Endothelial cell of hepatic sinusoid (primary cell): ENCODE data around the gene LOXL3.

ENCODE experiments used
- in situ Hi-C: cut with HindIII; loops from 2 replicates; pipeline ENCODE4 v1.10.0; 2017; ENCODE audit warnings: low sequenced_read_pairs

LOXL3 gene

DNA sequence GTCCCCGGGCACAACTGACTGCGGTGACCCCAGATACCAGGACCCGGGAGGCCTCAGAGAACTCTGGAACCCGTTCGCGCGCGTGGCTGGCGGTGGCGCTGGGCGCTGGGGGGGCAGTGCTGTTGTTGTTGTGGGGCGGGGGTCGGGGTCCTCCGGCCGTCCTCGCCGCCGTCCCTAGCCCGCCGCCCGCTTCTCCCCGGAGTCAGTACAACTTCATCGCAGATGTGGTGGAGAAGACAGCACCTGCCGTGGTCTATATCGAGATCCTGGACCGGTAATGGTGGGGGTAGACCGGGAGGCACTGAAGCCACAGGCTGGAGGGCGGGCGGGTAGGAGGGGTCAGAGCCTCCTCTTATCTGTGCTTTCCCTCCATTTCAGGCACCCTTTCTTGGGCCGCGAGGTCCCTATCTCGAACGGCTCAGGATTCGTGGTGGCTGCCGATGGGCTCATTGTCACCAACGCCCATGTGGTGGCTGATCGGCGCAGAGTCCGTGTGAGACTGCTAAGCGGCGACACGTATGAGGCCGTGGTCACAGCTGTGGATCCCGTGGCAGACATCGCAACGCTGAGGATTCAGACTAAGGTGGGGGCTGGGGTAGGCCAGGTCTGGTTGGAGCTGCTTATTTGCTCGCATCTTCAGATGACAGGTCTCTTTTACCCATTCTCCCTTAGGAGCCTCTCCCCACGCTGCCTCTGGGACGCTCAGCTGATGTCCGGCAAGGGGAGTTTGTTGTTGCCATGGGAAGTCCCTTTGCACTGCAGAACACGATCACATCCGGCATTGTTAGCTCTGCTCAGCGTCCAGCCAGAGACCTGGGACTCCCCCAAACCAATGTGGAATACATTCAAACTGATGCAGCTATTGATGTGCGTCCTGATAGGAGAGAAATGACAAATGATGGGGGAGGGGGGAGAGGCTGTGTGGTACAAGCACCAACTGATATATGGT, 23.2 kb downstream of the LOXL3 start:
- in situ Hi-C loops, result no loop called here

DNA sequence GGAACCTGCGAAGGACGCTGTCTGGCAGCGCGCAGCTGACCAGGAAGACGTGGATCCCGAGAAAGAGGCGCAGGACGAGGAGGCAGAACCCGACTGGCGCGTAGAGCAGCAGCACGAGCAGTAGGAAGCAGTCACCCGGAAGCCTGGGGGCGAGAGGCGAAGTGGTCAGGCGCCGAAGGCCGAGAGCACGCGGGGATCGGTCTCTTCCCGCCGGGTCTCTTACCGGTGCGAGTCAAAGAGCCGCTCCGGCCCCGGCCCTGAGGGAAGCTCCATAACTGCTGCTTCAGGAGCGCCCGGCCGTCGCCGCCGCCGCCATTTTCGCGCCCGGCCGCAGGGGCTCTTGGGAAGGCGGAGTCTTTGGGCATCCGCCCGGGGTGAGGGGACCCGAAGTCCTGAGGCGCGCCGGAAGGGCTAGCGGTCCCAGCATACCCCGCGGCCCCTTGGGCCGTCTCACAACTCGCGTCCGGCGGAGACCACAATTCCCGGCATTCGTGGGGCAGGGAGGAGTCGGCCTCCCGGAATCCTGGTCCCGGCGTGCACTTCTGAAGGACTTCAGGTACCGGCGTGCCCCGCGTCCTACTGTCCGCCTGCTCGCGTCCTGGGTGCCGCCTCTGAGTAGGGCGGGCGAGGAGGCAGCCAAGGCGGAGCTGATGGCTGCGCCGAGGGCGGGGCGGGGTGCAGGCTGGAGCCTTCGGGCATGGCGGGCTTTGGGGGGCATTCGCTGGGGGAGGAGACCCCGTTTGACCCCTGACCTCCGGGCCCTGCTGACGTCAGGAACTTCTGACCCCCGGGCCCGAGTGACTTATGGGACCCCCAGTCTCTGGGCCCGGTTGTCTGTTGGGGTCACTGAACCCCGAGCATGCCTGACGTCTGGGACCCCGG, 24.1 kb downstream of the LOXL3 start, which contains the start of the genes AUP1 and HTRA2:
AUP1 (minus strand) TSS at position 350 of the 882 bp plus-strand sequence; CDS start at position 273, 77 bp downstream.
HTRA2 (plus strand) TSS at position 577 of the 882 bp plus-strand sequence; CDS start at position 651, 74 bp downstream.
- in situ Hi-C loops, result no loop called here

DNA sequence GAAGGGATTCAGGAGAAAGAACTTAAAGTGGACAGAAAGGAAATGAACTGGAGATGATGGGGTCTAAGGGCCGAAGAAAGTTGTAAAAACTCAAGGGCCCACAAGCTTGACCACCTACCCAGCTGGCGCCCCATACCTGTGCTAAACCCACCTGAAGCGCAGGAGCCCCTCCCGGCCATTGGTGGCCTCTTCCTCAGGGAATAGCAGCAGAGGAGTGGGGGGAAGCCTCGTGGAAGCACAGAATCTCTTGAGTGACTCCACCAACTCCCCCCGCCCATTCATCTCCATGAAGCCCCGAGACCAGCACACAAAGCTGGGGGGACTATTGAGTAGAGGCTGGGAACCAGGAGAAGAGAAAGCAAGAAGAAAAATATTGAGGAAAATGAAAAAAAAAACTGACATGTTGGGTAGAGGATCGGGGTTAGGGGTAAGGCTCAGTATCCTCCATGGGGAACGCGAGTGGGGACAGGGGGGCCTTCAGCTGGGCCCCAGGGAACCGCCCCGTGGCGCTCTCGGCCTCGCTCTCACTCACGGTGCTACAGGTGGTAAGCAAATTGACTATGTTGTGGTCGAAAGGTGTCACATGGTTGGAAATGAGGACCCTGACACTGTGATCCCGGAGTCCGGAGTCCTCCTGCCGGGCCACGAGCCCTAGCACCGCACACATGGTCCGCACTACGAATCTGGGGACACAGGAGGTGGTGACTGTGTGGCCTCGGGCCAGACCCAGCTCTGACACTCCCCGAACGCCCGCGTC, 25.0 kb downstream of the LOXL3 start:
- in situ Hi-C loops, result no loop called here

DNA sequence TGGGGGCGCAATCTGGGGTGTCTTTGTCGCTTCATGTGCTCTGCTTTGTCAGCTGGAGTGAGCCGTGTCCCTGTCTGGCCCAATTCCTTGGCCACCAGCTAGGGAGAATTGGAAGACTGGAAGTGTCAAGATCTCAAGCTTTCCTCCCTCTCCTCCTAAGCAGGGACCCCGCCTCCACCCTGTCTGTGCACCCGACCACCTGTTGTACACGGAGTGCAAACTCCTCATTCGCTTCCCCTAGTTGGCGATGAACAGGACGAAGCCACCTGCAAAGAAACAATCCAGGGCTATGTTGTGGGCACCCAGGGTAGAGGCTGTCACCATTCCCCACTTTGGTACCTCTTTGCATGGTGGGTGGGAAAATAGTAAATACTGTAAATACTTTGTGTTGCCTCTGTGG, 26.0 kb downstream of the LOXL3 start:
- in situ Hi-C loops, result no loop called here

DNA sequence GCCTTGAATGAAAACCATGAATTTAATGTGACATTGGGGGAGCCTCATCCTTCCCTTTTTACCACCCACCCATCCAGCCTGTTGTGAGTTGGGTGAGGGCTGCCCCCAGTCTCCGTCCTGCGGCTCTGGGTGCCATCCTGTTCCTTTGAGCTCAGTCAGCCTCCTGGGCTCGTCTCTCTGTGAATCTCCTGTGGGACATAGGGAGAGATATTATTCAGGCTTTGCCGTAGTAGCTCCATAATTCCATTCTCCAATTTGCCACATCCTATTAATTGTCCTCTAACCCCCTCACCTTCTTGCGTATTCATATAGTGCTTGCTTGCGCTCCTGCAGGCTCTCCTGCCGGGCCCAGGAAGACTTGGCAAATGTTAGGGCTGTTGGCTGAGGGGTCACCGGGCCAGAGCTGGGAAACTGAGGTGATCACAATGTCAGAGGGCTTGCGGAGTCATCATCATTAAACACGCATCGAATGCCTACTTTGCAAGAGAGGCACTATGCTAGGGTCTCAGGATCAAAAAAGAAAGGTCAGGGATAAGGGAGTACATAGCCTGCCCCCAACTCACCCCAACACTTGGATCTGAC, 27.0 kb downstream of the LOXL3 start:
- in situ Hi-C loops, result no loop called here

DNA sequence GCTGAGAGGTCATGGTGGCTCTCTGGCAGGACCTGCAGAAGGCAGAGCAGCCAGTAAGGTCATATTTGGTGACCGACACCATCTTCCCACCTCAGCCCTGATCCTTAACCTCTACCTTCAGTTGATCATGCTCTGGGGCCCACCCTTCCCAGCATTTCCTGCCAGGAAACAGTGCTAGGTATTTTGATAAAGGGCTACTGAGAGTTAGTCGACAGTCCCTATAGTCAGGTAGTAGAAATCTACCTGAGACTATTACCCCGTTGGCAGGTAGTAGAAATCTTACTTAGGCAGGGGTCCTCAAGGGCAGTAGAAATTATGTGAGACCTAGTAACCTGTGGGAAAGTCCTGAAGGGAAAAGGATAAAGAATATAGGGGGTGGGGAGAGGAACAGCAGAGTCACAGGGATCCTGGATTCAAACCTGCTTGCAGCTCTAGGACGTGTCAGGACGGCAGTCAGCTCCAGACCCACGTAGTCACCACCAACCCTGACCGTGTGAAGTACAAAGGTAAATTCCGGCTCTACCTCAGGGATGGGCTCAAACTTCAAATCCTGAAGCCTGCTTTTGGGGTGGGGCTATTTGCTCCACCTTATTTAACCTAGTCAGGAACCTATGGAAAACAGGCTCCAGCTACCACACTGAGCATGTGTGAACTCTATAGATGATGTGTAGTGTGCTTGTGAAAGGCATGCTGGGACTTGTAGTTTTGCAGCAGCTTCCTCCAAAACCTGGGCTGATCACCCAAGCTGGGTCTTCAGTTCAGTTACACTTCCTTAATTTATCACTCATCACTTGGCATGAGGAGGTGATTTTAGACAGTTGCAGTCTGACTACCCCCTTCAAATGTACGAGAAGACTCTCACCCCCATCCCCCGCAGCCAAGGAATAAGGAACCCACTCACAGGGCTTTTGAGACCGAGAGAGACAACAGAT, 27.8 kb downstream of the LOXL3 start, which contains the start of gene DQX1:
DQX1 (minus strand) TSS at position 515 of the 932 bp plus-strand sequence; CDS start at position 13, 502 bp downstream.
- in situ Hi-C loops, result no loop called here

DNA sequence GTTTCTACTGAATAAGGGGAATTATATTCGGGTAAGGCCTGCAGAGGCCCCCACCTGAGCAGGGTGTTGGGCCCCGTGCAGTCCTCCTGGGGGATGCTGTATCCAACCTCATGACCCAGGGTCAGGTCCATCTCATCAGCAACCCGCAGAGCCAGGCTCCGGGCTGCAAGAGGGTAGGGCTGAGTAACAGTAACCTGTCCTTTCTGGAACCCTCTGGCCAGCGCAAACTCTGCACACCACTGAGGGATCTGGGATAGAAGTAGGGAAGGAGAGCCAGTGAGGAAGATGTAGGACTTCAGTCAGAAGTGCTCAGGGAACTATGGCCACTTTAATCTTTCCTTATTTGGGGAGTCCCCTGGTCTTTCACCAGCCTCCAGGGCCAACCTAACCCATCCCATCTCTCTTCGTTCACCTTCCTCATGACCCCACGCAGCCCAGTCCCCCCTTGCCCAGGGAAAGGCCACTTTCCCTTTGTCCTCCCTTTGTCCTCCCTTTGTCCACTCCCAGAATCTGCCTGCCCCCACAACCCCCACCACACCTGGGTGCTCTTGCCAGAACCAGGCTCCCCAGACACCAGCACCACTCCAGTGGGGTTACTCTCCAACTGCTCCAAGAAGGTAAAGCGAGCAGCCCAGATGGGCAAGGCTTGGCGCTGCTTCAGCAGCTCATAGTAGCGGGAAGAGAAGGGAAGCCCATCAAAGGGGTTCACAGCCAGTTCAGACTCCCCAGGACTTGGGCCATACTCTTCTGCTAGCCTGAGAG, 28.6 kb downstream of the LOXL3 start:
- in situ Hi-C loops, result no loop called here

DNA sequence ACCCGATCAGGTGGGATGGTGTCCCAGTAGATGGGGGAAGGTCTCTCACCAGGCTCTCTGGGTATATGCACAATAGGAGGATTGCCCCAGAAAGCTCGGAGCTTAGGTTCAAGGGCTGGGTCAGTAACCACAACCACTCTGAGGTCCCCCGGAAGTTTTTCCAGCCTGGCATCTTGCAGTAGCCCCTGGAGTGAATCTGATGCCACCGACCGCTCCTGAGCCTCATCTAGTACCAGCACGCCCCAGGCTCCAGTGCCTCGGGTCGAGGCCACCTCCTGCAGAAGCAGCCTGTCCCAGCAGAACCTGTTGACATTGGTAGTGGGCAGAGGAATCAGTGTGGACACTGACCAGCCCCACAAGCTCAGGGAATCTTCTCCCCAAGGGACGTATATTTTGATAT, 29.7 kb downstream of the LOXL3 start:
- in situ Hi-C loops, result no loop called here

DNA sequence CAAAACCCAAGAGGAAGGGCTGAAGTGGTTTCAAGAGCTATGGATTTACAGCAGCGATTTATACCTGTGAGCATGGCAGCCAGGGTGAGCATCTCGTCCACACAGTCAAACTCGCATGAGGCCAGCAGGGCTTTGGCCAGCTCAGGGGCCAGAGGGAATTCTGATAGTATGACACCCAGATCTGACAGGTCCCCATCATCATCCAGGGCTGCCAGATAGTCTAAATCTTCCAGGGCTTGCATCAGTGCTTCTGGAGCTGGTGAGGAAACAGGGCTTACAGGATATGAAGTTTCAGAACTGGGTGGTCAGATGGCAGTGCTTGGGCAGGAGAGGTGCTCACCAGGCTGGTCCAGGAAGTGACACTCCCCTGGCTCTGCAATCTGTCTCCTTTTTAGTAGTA, 31.2 kb downstream of the LOXL3 start:
- in situ Hi-C loops, result no loop called here

DNA sequence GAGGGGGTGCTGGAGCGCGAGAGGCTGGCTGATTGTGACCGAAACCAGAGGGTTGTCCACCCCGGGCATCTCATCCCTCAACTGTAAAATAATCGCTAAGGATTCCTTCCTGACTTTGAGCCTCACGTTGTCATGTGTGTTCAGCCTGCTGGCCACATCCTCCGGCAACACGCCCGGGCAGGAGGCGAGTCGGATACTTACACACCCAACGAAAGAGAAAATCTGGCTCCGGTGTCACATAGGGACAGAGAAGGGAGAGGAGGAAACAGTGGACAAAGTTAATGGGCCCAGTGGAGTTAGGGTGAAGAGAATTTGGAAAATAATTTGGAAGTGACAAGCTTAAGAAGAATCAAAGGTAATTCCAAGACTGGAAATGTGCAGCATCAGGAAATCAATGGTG, 37.1 kb downstream of the LOXL3 start:
- in situ Hi-C loops, result no loop called here

DNA sequence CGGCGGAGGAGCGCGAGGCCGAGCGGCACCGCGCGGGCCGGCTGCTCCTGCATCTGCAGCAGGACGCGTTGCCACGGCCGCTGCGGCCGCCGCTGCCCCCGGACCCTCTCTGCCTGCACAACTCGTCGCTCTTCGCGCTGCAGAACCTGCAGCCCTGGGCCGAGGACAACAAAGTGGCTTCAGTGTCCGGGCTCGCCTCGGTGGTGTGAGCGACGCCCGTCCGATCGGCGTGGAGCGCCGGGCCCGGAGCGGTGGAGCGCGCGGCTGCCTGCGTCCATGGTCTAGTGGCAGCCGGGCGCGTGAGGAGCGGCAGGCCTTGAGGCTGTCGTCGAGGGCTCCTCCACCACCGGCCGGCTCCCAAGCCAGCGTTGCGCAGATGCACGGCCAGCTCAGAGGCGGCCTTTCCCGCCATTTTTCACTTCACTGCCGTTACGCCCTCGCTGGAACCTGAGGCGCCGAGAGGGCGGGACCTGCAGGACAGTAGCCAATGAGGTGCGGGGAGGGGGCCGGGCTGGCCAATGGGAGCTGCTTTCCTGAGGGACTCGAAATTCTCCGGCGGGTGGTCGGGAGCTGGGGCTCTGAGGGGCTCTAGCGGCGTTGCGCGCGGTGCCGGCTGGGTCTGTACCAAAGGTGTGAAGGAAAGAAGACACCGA, 37.6 kb downstream of the LOXL3 start:
- in situ Hi-C loops, result no loop called here

DNA sequence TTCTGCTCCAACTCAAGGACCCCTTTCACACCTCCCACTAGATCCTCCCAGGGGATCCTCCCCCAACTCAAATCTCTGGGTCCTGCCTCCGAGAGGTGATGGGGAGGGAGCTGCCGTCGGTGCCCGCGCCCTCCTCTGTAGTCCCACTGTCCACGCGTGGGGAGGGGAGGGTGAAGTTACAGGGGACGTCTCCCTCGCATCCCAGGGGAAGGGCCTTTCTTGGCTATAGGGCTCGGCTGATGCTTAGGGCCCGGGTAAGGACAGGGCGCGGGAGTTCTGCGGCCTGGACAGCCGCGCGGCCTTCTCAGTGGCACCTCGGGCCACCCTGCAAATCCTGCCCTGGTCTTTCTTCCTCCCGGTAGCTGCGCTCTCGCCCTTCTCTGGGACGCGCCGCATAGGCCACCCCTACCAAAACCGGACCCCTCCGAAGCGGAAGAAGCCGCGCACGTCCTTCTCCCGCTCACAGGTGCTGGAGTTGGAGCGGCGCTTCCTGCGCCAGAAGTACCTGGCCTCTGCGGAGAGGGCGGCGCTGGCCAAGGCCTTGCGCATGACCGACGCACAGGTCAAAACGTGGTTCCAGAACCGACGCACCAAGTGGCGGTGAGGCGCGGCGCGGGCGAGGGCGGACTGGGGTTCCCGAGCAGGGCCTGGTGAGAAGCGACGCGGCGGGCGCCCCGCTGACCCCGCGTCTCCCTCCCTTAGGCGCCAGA, 38.3 kb downstream of the LOXL3 start:
- in situ Hi-C loops, result no loop called here

DNA sequence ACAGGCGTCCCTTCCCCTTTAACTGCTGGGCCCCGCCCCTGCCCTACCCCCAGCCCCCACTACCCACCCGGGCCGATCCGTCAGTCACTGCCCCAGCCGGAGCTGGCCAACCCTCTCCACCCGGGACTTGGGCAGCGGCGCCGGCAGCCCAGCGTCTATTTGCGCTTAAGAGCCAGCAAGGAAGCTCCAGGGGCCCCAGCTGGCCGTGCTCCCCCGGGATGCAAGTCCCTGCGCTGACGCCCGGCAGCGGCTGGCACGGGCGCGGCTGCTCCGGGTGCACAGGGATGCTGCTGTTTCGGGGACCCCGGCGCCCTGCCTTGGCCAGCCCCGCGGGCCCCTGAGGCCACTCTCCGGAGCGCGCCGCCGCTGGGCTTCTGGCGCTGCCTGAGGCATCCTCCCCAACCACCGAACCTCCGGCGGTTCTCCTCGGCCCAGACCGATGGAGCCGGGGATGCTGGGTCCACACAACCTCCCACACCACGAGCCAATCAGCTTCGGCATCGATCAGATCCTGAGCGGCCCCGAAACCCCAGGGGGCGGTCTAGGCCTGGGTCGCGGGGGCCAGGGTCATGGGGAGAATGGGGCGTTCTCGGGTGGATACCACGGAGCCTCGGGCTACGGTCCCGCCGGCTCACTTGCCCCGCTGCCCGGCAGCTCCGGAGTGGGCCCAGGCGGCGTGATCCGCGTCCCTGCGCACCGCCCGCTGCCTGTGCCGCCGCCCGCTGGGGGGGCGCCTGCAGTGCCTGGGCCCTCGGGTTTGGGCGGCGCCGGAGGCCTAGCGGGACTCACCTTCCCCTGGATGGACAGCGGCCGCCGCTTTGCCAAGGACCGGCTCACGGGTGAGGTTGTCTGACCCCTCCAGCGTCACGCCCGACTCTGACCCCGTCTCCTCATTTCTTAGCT, 39.1 kb downstream of the LOXL3 start, which contains the start of gene TLX2:
TLX2 (plus strand) TSS at position 83 of the 903 bp plus-strand sequence; CDS start at position 440, 357 bp downstream.
- in situ Hi-C loops, result no loop called here

DNA sequence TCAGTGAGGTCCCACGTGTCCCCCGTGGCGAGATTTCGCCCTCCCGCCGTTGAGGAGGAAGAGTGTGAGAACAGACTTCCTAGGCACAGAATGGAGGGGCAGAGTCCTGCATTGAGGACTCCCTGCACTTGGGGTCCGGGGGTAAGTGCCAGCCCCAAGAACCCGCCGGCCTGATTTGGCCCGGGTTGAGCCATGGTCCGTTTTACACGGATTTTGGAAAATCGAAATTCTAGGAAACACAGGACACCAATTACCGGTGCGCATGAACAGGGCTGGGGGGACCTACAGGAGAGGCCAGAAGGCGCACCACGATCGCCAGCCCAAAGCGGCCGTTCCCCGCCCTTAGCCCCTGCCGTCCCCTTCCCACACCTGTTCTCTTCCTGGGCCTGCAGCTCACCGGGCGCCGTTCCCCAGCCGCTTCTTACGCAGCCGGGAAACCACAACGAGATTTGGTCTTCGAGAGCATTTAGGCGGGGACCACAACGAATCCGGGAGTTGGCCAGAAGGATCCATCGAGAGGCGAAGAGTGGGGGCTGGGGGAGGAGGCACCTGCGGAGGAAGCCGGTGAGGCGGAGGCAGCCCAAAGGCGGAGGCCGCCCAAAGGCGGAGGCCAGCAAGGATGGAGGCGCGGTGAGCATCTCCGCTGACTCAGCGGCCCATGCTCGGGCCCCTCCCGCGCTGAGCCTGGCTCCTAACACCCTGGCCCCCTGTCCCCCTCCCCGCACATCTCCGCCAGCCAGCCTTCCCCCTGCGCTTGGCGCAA, 40.0 kb downstream of the LOXL3 start:
- in situ Hi-C loops, result no loop called here
